GM23338 (cell line): ENCODE data around the gene CD83. TPM values are rescaled to one million over a fixed set of nuclear protein-coding genes. Genes with fewer than 3 reads are reported as not detected.
A peak's percentile ranks its signal among the peaks of the same experiment; 100 is the strongest.

ENCODE experiments used
- ATAC-seq: fragments of 200-7000 bp; cut with Tn5 transposase; 3 replicates; pipeline ENCODE4 v1.9.1; 2020
- DNase-seq: peaks from one replicate; pipeline ENCODE4 v3.0.0-alpha.2; 2015; ENCODE audit warnings: low spot score
- H2AFZ ChIP-seq: fragments of 200-600 bp; sonication (generic); 2 replicates; pipeline ENCODE4 v1.8.0; 2016; ENCODE audit warnings: antibody characterized with exemption, mild to moderate bottlenecking, moderate library complexity
- H3F3A ChIP-seq: fragments of 200-600 bp; sonication (generic); replicated peaks from 2 replicates; pipeline ENCODE4 v1.8.0; 2017; ENCODE audit warnings: antibody characterized with exemption, mixed run types, low read depth
- H3K27ac ChIP-seq: fragments of 200-600 bp; sonication (generic); 2 replicates; pipeline ENCODE4 v1.6.1; 2016; ENCODE audit warnings: low read depth
- H3K27me3 ChIP-seq: fragments of 200-600 bp; sonication (generic); 2 replicates; pipeline ENCODE4 v1.8.0; 2016; ENCODE audit warnings: mild to moderate bottlenecking, mixed run types, moderate library complexity; ENCODE audit not compliant: insufficient read depth
- H3K36me3 ChIP-seq: fragments of 200-600 bp; sonication (generic); 2 replicates; pipeline ENCODE4 v1.8.0; 2016; ENCODE audit warnings: mild to moderate bottlenecking; ENCODE audit not compliant: insufficient read depth
- H3K4me1 ChIP-seq: fragments of 200-600 bp; sonication (generic); 2 replicates; pipeline ENCODE4 v1.8.0; 2016; ENCODE audit warnings: mild to moderate bottlenecking, moderate library complexity; ENCODE audit not compliant: insufficient read depth
- H3K4me2 ChIP-seq: fragments of 200-600 bp; sonication (generic); 2 replicates; pipeline ENCODE4 v1.7.1; 2017; ENCODE audit warnings: mixed run types
- H3K4me3 ChIP-seq: fragments of 200-600 bp; sonication (generic); 2 replicates; pipeline ENCODE4 v1.6.1; 2016; ENCODE audit warnings: mixed run types
- H3K79me2 ChIP-seq: fragments of 200-600 bp; sonication (generic); replicated peaks from 2 replicates; pipeline ENCODE4 v1.8.0; 2017; ENCODE audit warnings: mild to moderate bottlenecking; ENCODE audit not compliant: insufficient read depth
- H3K9me2 ChIP-seq: fragments of 200-600 bp; sonication (generic); 2 replicates; pipeline ENCODE4 v1.8.0; 2017; ENCODE audit not compliant: insufficient read depth
- H4K20me1 ChIP-seq: fragments of 200-600 bp; sonication (generic); replicated peaks from 2 replicates; pipeline ENCODE4 v1.8.0; 2017; ENCODE audit warnings: mild to moderate bottlenecking; ENCODE audit not compliant: insufficient read depth
- H3K27ac Mint-ChIP-seq: 2 replicates; pipeline ENCODE4 v1.8.0; 2020; ENCODE audit warnings: inconsistent platforms, mild to moderate bottlenecking, moderate library complexity, mixed read lengths
- H3K27me3 Mint-ChIP-seq: 3 replicates; pipeline ENCODE4 v1.8.0; 2022; ENCODE audit warnings: low read depth, mild to moderate bottlenecking, moderate library complexity, mixed read lengths, inconsistent platforms; ENCODE audit not compliant: insufficient read depth, poor library complexity
- H3K36me3 Mint-ChIP-seq: 3 replicates; pipeline ENCODE4 v1.8.0; 2021; ENCODE audit warnings: low read depth, mild to moderate bottlenecking, inconsistent platforms, moderate library complexity, mixed read lengths
- H3K4me1 Mint-ChIP-seq: 3 replicates; pipeline ENCODE4 v1.8.0; 2020; ENCODE audit warnings: mild to moderate bottlenecking, inconsistent platforms, mixed read lengths
- H3K4me3 Mint-ChIP-seq: 3 replicates; pipeline ENCODE4 v1.8.0; 2021; ENCODE audit warnings: moderate library complexity, mild to moderate bottlenecking, inconsistent platforms, mixed read lengths
- H3K9me3 Mint-ChIP-seq: 3 replicates; pipeline ENCODE4 v1.8.0; 2020; ENCODE audit warnings: moderate library complexity, mild to moderate bottlenecking, inconsistent platforms, mixed read lengths
- CREB1 ChIP-seq: fragments of 250-450 bp; sonication (Bioruptor Pico); IDR thresholded peaks from 2 replicates; pipeline ENCODE4 v1.5.0; 2020; ENCODE audit warnings: low read depth, mild to moderate bottlenecking, moderate library complexity
- CTCF ChIP-seq, 2 experiments: fragments of 200-600 bp in 1 of 2; sonication (generic) in 1 of 2; conservative IDR thresholded peaks; 2 replicates each; pipeline versions ENCODE4 v1.5.1 to v1.6.1; 2016 to 2017; ENCODE audit warnings: antibody characterized with exemption in 2 of 2, low read depth in 2 of 2, mild to moderate bottlenecking in 2 of 2, moderate library complexity in 1 of 2
- ETS1 ChIP-seq: IDR thresholded peaks from 2 replicates; pipeline ENCODE4 v1.6.1; 2016; ENCODE audit warnings: antibody characterized with exemption
- EZH2 ChIP-seq: fragments of 200-600 bp; sonication (generic); IDR thresholded peaks from one replicate; pipeline ENCODE4 v1.8.0; 2017; ENCODE audit warnings: antibody characterized with exemption, mild to moderate bottlenecking, low read depth; ENCODE audit not compliant: unreplicated experiment
- JUNB ChIP-seq: IDR thresholded peaks from one replicate; pipeline ENCODE4 v1.6.1; 2016; ENCODE audit warnings: antibody characterized with exemption; ENCODE audit not compliant: unreplicated experiment
- NANOG ChIP-seq: IDR thresholded peaks from 2 replicates; pipeline ENCODE4 v1.6.1; 2016; ENCODE audit warnings: antibody characterized with exemption, borderline replicate concordance
- POLR2AphosphoS5 ChIP-seq: IDR thresholded peaks from 2 replicates; pipeline ENCODE4 v1.6.1; 2016; ENCODE audit warnings: antibody characterized with exemption, low read depth
- REST ChIP-seq: IDR thresholded peaks from one replicate; pipeline ENCODE4 v1.6.1; 2018; ENCODE audit warnings: antibody characterized with exemption; ENCODE audit not compliant: unreplicated experiment
- STAT1 ChIP-seq: IDR thresholded peaks from one replicate; pipeline ENCODE4 v1.6.1; 2016; ENCODE audit warnings: antibody characterized with exemption; ENCODE audit not compliant: unreplicated experiment
- ZNF114 ChIP-seq: fragments of 250-450 bp; sonication (Bioruptor Pico); IDR thresholded peaks from 2 replicates; pipeline ENCODE4 v1.5.0; 2020; ENCODE audit warnings: mild to moderate bottlenecking, moderate library complexity
- ZNF331 ChIP-seq: fragments of 250-450 bp; sonication (Bioruptor Pico); IDR thresholded peaks from 2 replicates; pipeline ENCODE4 v1.5.0; 2020; ENCODE audit warnings: low read depth, mild to moderate bottlenecking, moderate library complexity
- ZNF462 ChIP-seq: fragments of 250-450 bp; sonication (Bioruptor Pico); IDR thresholded peaks from 2 replicates; pipeline ENCODE4 v1.5.0; 2020; ENCODE audit warnings: mild to moderate bottlenecking, moderate library complexity
- polyA plus RNA-seq: library from polyadenylated mRNA; unstranded; fragments of >200 nt; fragmentation: Nextera tagmentation; extraction: Ambion mirVana; gene quantifications from 2 replicates; pipeline ENCODE4 v1.2.1, GENCODE V29; 2016
- total RNA-seq: library from RNA; depleted of rRNA; stranded (reverse); fragments of >200 nt; shearing (Covaris generic); gene quantifications from 2 replicates; pipeline ENCODE4 v1.2.3, GENCODE V29; 2014

CD83 gene
- total and polyA plus RNA-seq, 2 experiments from 2014 or later = 8.1 to 13.2 TPM

- Mint-ChIP-seq H3K36me3 (no peaks in the 10 kb centered on the region), H3K27ac (no peak overlapping the region), H3K4me1 (peaks cover 3% of the 10 kb centered on the region), H3K9me3 (no peaks in the 10 kb centered on the region), H3K27me3 (no peaks in the 10 kb centered on the region), H3K4me3 (no peak overlapping the region; the same call in 2 of the 3 replicates)
- Histone ChIP-seq H3K4me2 (no peak overlapping the region), H3K4me3 (no peak overlapping the region), H4K20me1 (no peaks in the 10 kb centered on the region), H3K27me3 (no peaks in the 10 kb centered on the region), H3F3A (no peaks in the 10 kb centered on the region), H3K36me3 (no peaks in the 10 kb centered on the region), H3K4me1 (no peaks in the 10 kb centered on the region), H2AFZ (peak overlapping the region; percentile 76), H3K27ac (no peak overlapping the region), H3K79me2 (no peaks in the 10 kb centered on the region), H3K9me2 (peaks cover 4% of the 10 kb centered on the region; the same call in 1 of the 2 replicates)
- DNase-seq = no peak
- TF ChIP-seq NANOG (no peak), CTCF (conservative IDR thresholded peaks at IDR 0.05; ENCODE audit: low read depth in 2 of 2) (no peak), POLR2AphosphoS5 (no peak), JUNB (no peak), CREB1 (CRISPR knock-in tag) (no peak), STAT1 (no peak), ZNF462 (CRISPR knock-in tag) (no peak), EZH2 (no peak), ZNF331 (CRISPR knock-in tag) (no peak), REST (no peak), ZNF114 (CRISPR knock-in tag) (no peak), ETS1 (no peak)
- ATAC-seq = peak; percentile 57; the same call in 2 of the 3 replicates
These were observed 42.5 kb upstream of the CD83 start for GRCh38 chr6:14075095-14075503.
